ENCODE results near the gene DNASE1L2. TPM values are rescaled to one million over a fixed set of nuclear protein-coding genes. Genes with fewer than 3 reads are reported as not detected.
"Not testable (repeated sequence)": the region's sequence is repeated elsewhere in the genome, so short reads cannot be mapped to it uniquely, and the experiment has no call there.

Gene DNASE1L2
- total RNA-seq, 2 experiments from 2014 or later = 0.33 to 0.62 TPM

DNA sequence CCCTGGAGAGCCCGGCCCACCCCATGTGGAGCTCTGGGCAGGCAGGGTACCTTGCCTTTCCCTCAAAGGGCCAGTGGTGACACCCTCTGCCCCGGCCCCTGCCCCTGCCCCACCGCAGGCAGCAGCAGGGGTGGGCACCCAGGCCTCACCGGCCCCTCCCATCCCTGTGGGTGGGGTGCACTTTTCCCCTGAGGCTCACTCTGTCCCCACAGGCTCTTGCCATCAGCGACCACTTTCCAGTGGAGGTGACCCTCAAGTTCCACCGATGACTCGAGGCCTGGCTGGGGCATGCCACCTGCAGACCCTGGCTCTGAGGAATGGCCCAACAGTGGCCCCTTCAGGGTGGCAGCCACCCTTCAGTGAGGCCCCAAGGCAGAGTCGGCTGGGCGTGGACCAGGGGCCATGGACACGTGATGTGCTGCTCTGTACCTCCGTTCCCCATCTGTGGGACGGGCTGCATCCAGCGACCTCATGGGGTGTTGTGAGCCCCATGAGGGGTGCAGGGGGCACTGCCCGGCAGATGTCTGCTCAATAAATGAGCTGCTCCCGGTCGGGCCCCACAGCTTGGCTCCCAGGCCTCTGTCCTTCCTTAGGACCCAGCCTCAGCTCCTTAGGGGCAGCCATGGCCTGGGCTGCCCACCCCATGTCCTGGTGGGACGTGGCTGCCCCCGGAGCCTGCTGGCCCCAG lies 2.0 kb downstream of the DNASE1L2 start:
- intact Hi-C loops (cut with micrococcal nuclease) = no loop called here
- Mint-ChIP-seq H3K27ac (no peak overlapping the region), H3K36me3 (ENCODE audit: low read depth) (peaks cover 11% of the 10 kb centered on the region), H3K9me3 (no peaks in the 10 kb centered on the region), H3K4me3 (no peak overlapping the region), H3K27me3 (ENCODE audit: low read depth) (no peaks in the 10 kb centered on the region), H3K4me1 (ENCODE audit: low read depth) (no peaks in the 10 kb centered on the region)
- no peak for DNase-seq
- CTCF ChIA-PET = interaction anchor here (0.6 kb wide), 1 partner anchor 14 kb away, joined by 3 read pairs; no protein-coding TSS in a partner anchor

DNA sequence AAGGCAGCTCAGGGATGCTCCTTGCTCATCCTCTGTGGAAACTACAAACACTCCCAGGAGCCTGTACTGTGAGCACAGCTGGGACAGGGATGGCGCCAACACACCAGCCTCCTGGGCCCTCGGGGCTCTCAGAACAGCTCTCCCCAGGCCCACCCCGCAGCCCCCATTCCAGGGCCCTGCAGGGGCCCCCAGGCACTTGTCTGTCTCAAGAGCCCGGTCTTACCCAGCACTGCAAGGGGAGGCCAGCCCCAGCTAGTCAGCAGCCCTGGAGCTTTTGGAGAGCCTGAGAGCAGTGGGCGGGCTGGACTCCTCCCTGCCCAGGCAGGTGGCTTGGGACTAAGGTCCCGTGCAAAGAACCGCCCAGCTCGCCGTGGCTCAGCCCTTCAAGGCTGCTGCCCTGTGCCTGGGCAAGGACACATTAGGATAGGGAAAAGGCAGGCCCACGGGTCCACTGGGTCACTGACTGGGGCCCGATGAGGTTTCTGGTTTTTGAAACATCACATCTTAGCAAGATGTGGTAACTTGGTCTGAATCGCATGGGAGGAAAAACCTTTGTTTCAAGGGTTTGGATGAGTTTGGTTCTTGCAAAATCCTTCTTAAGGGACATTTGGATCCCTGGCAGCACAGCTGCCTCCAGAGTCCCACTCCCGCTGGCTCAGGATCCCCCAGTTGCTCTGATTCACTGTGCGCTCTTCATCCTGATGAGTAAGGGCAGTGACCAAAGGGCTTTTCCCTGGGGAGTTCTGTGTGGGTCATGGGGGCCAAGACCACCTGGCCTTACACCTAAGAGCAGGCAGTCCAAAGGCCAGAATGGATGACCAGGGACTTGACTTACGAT lies 2.8 kb downstream of the DNASE1L2 start:
- no peaks in the 10 kb centered on the region for H3K9me3 Mint-ChIP-seq
- no peaks in the 10 kb centered on the region for H3K27me3 Mint-ChIP-seq (ENCODE audit: low read depth)
- intact Hi-C loops (cut with micrococcal nuclease) = no loop called here
- H3K4me3 Mint-ChIP-seq = no peak overlapping the region
- CTCF ChIA-PET = interaction anchor here (0.6 kb wide), 1 partner anchor 13 kb away, joined by 3 read pairs; no protein-coding TSS in a partner anchor
- DNase-seq = no peak
- H3K27ac Mint-ChIP-seq = no peak overlapping the region
- H3K4me1 Mint-ChIP-seq (ENCODE audit: low read depth) = no peaks in the 10 kb centered on the region
- H3K36me3 Mint-ChIP-seq (ENCODE audit: low read depth) = peaks cover 8% of the 10 kb centered on the region

DNA sequence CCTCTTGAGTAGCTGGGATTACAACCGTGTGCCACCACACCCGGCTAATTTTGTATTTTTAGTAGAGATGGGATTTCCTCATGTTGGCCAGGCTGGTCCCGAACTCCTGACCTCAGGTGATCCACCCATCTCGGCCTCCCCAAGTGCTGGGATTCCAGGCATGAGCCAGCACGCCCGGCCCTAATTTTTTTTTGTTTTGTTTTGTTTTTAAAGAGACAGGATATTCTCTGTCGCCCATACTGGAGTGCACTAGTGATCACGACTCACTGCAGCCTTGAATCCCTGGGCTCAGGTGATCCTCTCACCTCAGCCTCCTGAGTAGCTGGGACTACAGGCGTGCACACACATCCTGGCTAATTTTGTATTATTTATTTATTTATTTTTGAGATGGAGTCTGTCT lies 4.1 kb downstream of the DNASE1L2 start:
- H3K27me3 Mint-ChIP-seq (ENCODE audit: low read depth); H3K4me3 Mint-ChIP-seq; H3K9me3 Mint-ChIP-seq; DNase-seq; H3K4me1 Mint-ChIP-seq (ENCODE audit: low read depth); H3K27ac Mint-ChIP-seq; intact Hi-C loops (cut with micrococcal nuclease); H3K36me3 Mint-ChIP-seq (ENCODE audit: low read depth); CTCF ChIA-PET: not testable (repeated sequence)

DNA sequence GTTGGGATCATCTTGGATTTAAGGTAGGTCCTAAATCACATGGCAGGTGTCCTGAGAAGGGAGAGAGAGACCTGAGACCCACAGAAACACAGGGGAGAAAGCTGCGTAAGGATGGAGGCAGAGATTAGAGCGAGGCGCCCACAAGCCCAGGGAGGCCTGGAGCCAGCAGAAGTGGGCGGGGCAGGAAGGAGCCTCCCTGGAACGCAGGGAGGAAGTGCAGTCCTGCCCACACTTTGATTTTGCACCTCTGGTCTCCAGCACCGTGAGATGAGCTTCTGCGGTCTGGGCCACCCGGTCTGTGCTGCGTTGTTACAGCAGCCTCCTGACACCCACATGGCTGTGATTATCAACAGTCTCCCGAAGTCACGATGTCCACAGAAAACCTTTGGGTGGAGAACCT lies 6.4 kb downstream of the DNASE1L2 start:
- H3K36me3 Mint-ChIP-seq (ENCODE audit: low read depth) = peaks cover 2% of the 10 kb centered on the region
- H3K4me3 Mint-ChIP-seq = no peak overlapping the region
- no peaks in the 10 kb centered on the region for H3K4me1 Mint-ChIP-seq (ENCODE audit: low read depth)
- intact Hi-C loops (cut with micrococcal nuclease) = no loop called here
- H3K9me3 Mint-ChIP-seq = no peaks in the 10 kb centered on the region
- H3K27ac Mint-ChIP-seq = no peak overlapping the region
- CTCF ChIA-PET = interaction anchor here (2.1 kb wide), 1 partner anchor 9 kb away, joined by 6 read pairs; the partner anchor contains the start of gene ECI1
- no peaks in the 10 kb centered on the region for H3K27me3 Mint-ChIP-seq (ENCODE audit: low read depth)
- DNase-seq = no peak

DNA sequence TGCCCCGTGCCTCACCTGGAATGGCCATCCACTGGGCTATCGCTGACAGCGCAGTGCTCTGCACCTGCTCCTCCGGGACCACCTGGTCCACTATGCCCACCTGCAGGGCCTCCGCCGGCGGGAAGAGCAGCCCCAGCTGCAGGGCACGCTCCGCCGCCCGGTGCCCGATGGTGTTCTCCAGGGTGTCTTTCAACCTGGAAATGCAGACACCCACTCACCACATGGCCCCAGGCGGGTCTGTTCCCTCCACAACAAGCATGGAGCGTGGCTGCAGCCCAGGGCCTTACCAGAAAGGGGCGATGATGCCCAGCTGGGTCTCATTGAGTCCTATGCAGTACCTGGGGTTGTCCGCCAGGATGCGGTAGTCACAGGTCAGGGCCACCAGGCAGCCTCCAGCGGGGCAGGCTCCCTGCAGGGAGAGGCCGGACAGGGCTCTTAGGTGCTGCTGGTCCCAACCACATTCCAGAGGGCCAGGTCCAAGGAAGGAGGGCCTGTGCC lies 6.8 kb downstream of the DNASE1L2 start:
- DNase-seq = no peak
- intact Hi-C loops (cut with micrococcal nuclease) = no loop called here
- Mint-ChIP-seq H3K27me3 (ENCODE audit: low read depth) (no peaks in the 10 kb centered on the region), H3K9me3 (no peaks in the 10 kb centered on the region), H3K4me3 (no peak overlapping the region), H3K4me1 (ENCODE audit: low read depth) (no peaks in the 10 kb centered on the region), H3K36me3 (ENCODE audit: low read depth) (peaks cover 2% of the 10 kb centered on the region), H3K27ac (no peak overlapping the region)
- CTCF ChIA-PET = interaction anchor here (2.1 kb wide), 1 partner anchor 9 kb away, joined by 6 read pairs; the partner anchor contains the start of gene ECI1

DNA sequence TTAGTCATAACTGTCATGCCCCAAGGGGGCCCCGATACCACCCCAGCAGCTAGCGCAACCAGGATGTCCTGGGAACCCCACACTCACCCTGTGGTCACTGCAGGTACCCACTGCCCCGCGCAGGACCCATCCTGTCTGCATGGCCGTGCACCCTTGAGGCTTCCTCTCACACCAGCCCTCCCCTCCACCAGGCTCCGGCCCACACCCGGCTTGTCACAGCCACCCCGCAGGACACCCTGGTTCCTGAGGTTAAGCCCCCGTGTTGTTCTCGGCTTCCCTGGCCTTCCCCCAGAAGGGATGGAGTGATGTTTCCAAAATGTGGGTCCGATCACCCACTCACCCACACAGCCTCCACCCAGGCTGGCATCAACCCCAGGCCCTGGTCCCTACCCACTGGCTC lies 7.5 kb downstream of the DNASE1L2 start:
- no peaks in the 10 kb centered on the region for H3K9me3 Mint-ChIP-seq
- intact Hi-C loops (cut with micrococcal nuclease) = no loop called here
- H3K27me3 Mint-ChIP-seq (ENCODE audit: low read depth) = no peaks in the 10 kb centered on the region
- H3K27ac Mint-ChIP-seq = no peak overlapping the region
- peaks cover 2% of the 10 kb centered on the region for H3K36me3 Mint-ChIP-seq (ENCODE audit: low read depth)
- CTCF ChIA-PET = no interaction called here
- no peak overlapping the region for H3K4me3 Mint-ChIP-seq
- no peaks in the 10 kb centered on the region for H3K4me1 Mint-ChIP-seq (ENCODE audit: low read depth)
- DNase-seq = no peak

DNA sequence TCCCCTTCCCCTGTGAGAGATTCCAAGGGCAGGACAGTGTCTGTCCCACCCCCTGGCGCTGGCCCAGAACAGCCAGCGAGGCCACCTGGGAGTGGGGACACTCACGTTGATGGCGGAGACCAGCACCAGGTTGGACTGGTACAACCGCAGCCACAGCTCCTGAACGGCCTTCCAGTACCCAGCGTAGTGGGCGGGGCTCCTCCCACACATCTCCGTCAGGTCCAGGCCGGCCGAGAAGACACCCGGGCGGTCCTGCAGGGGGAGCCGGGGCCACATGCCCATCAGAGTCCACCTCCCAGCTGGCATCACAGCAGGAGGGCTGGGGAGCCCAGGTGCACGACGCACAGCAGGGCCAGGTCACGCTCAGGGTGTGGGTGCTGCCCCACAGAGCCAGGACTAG lies 8.1 kb downstream of the DNASE1L2 start:
- no peak overlapping the region for H3K4me3 Mint-ChIP-seq
- no peak overlapping the region for H3K27ac Mint-ChIP-seq
- H3K36me3 Mint-ChIP-seq (ENCODE audit: low read depth) = peaks cover 4% of the 10 kb centered on the region
- CTCF ChIA-PET = no interaction called here
- no peaks in the 10 kb centered on the region for H3K27me3 Mint-ChIP-seq (ENCODE audit: low read depth)
- H3K9me3 Mint-ChIP-seq = no peaks in the 10 kb centered on the region
- intact Hi-C loops (cut with micrococcal nuclease) = no loop called here
- no peaks in the 10 kb centered on the region for H3K4me1 Mint-ChIP-seq (ENCODE audit: low read depth)
- no peak for DNase-seq

DNA sequence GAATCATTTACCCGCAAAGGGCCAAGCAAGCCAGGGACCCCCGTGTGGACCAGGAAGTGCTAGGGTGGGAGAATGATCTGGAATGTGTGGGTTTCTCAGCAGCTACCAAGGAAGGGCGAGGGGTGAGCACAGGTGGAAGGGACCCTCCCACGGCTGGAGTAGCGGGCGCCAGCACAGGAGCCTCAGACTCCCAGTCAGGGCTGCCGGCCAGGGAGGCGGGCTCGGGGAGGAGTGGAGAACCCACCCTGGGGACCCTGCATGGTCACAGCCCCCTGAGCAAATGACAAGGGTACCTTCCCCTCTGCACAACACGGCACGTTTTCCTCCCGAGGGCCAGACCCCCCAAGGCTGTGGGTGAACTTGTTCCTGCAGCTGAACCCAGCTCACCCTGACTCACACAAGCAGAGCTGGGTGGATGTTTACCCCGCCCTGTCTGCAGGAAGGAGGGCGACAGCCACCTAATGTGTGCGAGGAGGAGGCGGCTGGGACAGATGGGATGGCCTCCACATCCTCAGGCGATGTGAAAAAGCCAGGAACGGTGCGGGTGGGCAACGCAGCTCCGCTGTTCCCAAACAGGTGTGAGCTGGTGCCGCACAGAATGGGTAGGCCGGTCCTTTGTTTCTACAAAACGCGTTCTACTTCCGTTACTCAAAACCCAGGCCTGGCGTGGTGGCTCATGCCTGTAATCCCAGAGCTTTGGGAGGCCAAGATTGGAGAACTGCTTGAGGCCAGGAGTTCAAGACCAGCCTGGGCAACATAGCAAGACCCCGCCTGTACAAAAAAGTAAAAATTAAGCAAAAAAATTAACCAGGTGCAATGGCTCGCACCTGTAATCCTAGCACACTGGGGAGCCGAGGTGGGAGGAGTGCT lies 8.9 kb downstream of the DNASE1L2 start:
- intact Hi-C loops (cut with micrococcal nuclease) = no loop called here

DNA sequence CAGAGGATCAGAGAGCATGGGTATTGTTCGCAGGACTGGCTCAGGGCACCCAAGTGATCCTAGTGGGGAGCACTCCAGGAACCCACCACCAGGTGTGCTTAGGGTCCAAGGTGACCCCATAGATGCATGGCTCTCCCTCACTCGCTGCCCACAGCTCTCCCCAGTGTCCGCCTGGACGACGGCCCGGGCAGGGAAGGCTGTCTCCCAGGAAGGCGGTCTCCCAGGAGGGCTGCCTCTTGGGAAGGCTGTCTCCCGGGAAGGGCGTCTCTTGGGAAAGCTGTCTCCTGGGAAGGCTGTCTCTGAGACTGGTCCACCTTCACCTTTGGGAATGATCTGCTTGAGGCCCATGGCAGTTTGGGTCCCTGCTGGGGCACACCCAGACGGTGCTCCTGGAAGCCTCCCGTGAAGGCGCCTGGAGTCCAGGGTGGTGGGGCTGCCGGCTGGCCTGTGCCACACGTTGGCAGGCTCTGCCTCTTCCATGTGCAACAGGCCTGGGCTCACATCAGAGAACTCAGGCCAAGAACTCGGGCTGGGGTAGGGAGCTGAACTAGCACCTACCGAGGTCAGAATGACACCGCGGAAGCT lies 10.1 kb downstream of the DNASE1L2 start:
- no peak overlapping the region for H3K27ac Mint-ChIP-seq
- H3K9me3 Mint-ChIP-seq = no peaks in the 10 kb centered on the region
- intact Hi-C loops (cut with micrococcal nuclease) = no loop called here
- no peaks in the 10 kb centered on the region for H3K27me3 Mint-ChIP-seq (ENCODE audit: low read depth)
- DNase-seq = no peak
- no peak overlapping the region for H3K4me3 Mint-ChIP-seq
- CTCF ChIA-PET = no interaction called here
- peaks cover 2% of the 10 kb centered on the region for H3K4me1 Mint-ChIP-seq (ENCODE audit: low read depth)
- H3K36me3 Mint-ChIP-seq (ENCODE audit: low read depth) = peaks cover 8% of the 10 kb centered on the region

More for the DNA sequence above, 8.9 kb downstream of the DNASE1L2 start:
- no peak for DNase-seq
- no peaks in the 10 kb centered on the region for H3K9me3 Mint-ChIP-seq
- CTCF ChIA-PET = no interaction called here
- no peak overlapping the region for H3K4me3 Mint-ChIP-seq
- no peaks in the 10 kb centered on the region for H3K4me1 Mint-ChIP-seq (ENCODE audit: low read depth)
- peaks cover 6% of the 10 kb centered on the region for H3K36me3 Mint-ChIP-seq (ENCODE audit: low read depth)
- H3K27ac Mint-ChIP-seq = no peak overlapping the region
- H3K27me3 Mint-ChIP-seq (ENCODE audit: low read depth) = no peaks in the 10 kb centered on the region

DNA sequence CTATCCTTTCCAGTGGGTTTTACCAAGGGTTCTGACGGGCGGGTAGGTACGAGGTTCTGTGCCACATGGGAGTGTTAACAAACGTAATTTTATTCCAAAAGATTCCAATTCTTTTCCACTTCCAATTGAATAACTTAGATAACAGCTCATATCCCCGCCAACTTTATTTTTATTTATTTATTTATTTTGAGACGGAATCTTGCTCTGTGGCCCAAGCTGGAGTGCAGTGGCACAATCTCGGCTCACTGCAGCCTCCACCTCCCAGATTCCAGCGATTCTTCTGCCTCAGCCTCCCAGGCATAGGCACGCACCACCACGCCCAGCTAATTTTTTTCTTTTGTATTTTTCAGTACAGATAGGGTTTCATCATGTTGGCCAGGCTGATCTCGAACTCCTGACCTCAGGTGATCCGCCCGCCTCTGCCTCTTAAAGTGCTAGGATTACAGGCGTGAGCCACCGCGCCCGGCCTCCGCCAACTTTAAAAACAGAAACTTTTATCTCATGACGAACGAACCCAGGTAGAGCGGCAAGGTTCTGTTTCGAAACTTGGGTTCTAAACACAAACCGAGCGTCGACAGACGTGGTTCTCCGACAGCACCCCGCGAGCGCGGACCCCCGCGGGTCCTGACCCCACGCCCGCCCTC lies 14.5 kb downstream of the DNASE1L2 start:
- H3K4me3 Mint-ChIP-seq = peak overlapping the region; percentile 87
- H3K27ac Mint-ChIP-seq = peak overlapping the region; percentile 87
- CTCF ChIA-PET = interaction anchor here (0.5 to 2.8 kb wide), 4 partner anchors 9 to 111 kb away, joined by 5 to 9 read pairs (median 6); no protein-coding TSS in a partner anchor
- H3K9me3 Mint-ChIP-seq = no peaks in the 10 kb centered on the region
- peaks cover 11% of the 10 kb centered on the region for H3K4me1 Mint-ChIP-seq (ENCODE audit: low read depth)
- peaks cover 22% of the 10 kb centered on the region for H3K36me3 Mint-ChIP-seq (ENCODE audit: low read depth)
- peak; percentile 50 for DNase-seq
- intact Hi-C loops (cut with micrococcal nuclease) = loop anchor here (1.0 to 5.0 kb wide), 8 partner anchors 18 to 237 kb away; partner anchors contain the start of genes E4F1, MLST8, PGP and RNPS1
- no peaks in the 10 kb centered on the region for H3K27me3 Mint-ChIP-seq (ENCODE audit: low read depth)
